Activated CD8-positive, alpha-beta memory T cell treated with anti-CD3 and anti-CD28 coated beads, Interleukin-2, amount 10 ng/mL, durations not matched to agents 7 days and 5 days (primary cell): ENCODE results near the gene ZBTB32. TPM values are rescaled to one million over a fixed set of nuclear protein-coding genes. Genes with fewer than 3 reads are reported as not detected.

Experiments used
- ATAC-seq: fragments of 150-1000 bp; cut with Tn5 transposase; one replicate; pipeline ENCODE4 v1.10.0; 2021; ENCODE audit warnings: moderate library complexity
- CTCF ChIA-PET: fragments of 350-600 bp; sonication (Branson Sonifier 250); formaldehyde crosslinking; loops from one replicate; lab custom pipeline; 2021; ENCODE audit warnings: antibody characterized with exemption; lab: Charles Lee
- DNase-seq: peaks from one replicate; pipeline ENCODE4 v3.0.0-alpha.2; 2020
- H3K27ac Mint-ChIP-seq: one replicate; pipeline ENCODE4 v1.8.0; 2021; ENCODE audit warnings: mild to moderate bottlenecking, mixed read lengths
- H3K27me3 Mint-ChIP-seq: one replicate; pipeline ENCODE4 v1.8.0; 2021; ENCODE audit warnings: mixed read lengths
- H3K36me3 Mint-ChIP-seq: one replicate; pipeline ENCODE4 v1.8.0; 2021; ENCODE audit warnings: mild to moderate bottlenecking, mixed read lengths
- H3K4me1 Mint-ChIP-seq: one replicate; pipeline ENCODE4 v1.8.0; 2021; ENCODE audit warnings: mixed read lengths
- H3K4me3 Mint-ChIP-seq: one replicate; pipeline ENCODE4 v1.8.0; 2021; ENCODE audit warnings: mild to moderate bottlenecking, moderate library complexity, mixed read lengths
- H3K9me3 Mint-ChIP-seq: one replicate; pipeline ENCODE4 v1.8.0; 2022; ENCODE audit warnings: low read depth, mixed read lengths
- total RNA-seq, 2 experiments: library from RNA; stranded (reverse); gene quantifications; one replicate each; pipeline ENCODE4 v1.2.3, GENCODE V29; 2021

Gene ZBTB32
- total RNA-seq, 2 experiments from 2014 or later, result 133 to 185 TPM

DNA sequence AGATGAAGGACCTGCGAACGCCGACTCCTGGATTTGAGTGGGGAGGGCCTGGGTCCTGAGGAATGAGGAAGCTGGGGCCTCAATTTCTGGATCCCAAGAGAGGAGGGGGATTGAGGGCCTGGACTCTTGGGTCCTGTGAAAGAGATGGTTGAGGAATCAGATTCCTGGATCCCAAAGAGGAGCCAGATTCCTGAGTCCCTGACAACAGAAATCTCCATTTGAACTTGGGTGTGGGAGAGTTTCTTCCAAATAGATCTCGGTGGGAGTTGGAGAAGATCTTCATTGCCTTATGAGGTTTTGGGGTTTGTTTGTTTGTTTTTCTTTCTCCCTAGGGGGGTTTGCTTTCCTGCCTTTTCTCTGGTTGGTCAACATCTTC, 41.7 kb downstream of the ZBTB32 start:
- H3K4me3 Mint-ChIP-seq, result peak overlapping the region; percentile 89
- ATAC-seq, result no peak
- no peaks in the 10 kb centered on the region for H3K27me3 Mint-ChIP-seq
- no peaks in the 10 kb centered on the region for H3K9me3 Mint-ChIP-seq
- peaks cover 10% of the 10 kb centered on the region for H3K36me3 Mint-ChIP-seq
- no peak for DNase-seq
- CTCF ChIA-PET, result interaction anchor here (0.6 to 2.7 kb wide), 6 partner anchors 15 to 1341 kb away, joined by 3 to 12 read pairs (median 4); no protein-coding TSS in a partner anchor
- peaks cover 64% of the 10 kb centered on the region for H3K4me1 Mint-ChIP-seq
- peak overlapping the region; percentile 100 for H3K27ac Mint-ChIP-seq

DNA sequence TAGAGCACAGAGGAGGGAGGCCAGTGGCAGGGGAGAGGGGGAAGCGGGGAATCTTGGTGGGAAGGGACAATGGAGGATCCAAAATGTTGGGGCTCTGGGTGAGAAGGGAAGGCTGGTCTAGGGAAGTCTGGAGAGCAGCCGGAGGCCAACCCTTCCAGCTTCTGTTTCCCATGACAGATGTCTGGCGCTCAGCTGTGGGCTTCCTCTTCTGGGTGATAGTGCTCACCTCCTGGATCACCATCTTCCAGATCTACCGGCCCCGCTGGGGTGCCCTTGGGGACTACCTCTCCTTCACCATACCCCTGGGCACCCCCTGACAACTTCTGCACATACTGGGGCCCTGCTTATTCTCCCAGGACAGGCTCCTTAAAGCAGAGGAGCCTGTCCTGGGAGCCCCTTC, 42.2 kb downstream of the ZBTB32 start:
- CTCF ChIA-PET, result interaction anchor here (2.2 to 2.7 kb wide), 2 partner anchors 11 to 52 kb away, joined by 5 to 12 read pairs; partner anchors contain the start of gene PROSER3
- H3K27ac Mint-ChIP-seq, result peak overlapping the region; percentile 100
- no peaks in the 10 kb centered on the region for H3K27me3 Mint-ChIP-seq
- no peaks in the 10 kb centered on the region for H3K9me3 Mint-ChIP-seq
- H3K4me3 Mint-ChIP-seq, result peak overlapping the region; percentile 89
- H3K36me3 Mint-ChIP-seq, result peaks cover 10% of the 10 kb centered on the region
- ATAC-seq, result no peak
- DNase-seq, result no peak
- peaks cover 64% of the 10 kb centered on the region for H3K4me1 Mint-ChIP-seq

DNA sequence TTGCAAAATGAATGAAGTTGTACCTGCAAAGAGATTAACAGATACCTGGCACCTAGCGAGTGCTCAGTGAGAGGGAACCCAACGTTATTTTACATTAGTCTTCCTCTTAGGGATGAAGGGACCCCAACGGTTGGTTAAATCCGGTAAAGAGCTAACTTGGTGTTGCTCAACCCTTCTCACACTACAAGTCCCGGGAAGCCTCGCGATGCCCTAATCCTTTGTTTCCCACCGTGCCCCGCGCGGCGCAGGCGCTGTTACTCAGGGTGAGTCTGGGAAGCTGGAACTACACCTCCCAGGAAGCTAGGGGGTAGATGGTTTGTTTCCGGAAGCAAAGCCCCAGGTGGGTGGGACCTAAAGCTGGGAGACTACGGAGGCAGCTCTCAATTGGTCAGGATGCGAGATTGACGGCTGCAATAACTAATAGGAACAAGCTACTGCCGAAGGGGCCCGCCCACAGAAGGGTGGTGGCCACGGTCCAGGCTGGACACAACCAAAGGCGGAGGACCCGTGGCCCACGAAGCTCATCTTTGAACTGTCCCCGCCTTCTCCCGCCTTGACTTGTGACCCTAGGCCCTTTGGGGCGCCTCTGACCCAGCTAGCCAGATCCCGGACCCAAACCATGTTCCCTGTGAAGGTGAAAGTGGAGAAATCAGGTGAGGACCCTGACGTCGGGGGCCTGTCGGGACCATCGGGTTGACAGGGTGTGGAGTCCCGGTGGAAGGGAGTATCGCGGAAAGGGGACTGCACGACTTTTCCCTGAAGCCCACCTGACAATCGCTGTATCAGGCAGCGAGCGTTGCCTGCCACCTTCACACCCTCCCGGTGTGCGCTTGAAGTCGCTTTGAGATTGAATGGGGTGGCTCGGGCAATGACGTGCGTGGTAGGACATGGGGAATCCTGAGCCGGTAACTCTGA, 44.0 kb downstream of the ZBTB32 start, which contains the start of gene LIN37:
Gene LIN37, plus strand, starts transcription at position 471 of the 915 bp plus-strand sequence. Its CDS starts 149 bp downstream, at position 620.
- DNase-seq, result peak; percentile 100

DNA sequence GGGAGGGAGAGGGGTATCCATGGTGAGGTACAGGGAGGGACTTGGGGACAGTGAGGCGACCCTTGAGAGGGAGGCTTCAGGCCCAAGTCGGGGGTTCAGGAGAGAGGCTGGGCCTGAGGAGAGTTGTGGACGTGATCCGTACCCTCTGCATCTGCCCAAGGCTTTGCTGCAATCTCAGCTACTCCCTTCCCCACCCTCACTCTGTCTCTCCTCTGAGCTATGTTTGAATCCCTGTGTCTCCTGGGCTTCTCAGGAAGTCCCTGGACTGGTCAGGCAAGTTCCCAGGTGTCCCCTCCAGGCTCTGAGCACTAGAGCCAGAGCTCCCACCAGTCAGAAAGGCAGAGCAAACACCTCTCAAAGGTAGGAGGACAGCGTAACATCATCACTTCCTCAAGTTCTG, 45.8 kb downstream of the ZBTB32 start:
- CTCF ChIA-PET, result no interaction called here
- H3K9me3 Mint-ChIP-seq, result no peaks in the 10 kb centered on the region
- no peak overlapping the region for H3K4me3 Mint-ChIP-seq
- H3K27ac Mint-ChIP-seq, result no peak overlapping the region
- no peaks in the 10 kb centered on the region for H3K36me3 Mint-ChIP-seq
- no peaks in the 10 kb centered on the region for H3K27me3 Mint-ChIP-seq
- peaks cover 40% of the 10 kb centered on the region for H3K4me1 Mint-ChIP-seq
- DNase-seq (peak; percentile 37), ATAC-seq (no peak)

More for the DNA sequence above, 44.0 kb downstream of the ZBTB32 start, which contains the start of gene LIN37:
- Mint-ChIP-seq H3K4me1 (peaks cover 52% of the 10 kb centered on the region), H3K27me3 (no peaks in the 10 kb centered on the region), H3K27ac (peak within 1 kb of the TSS; percentile 96), H3K36me3 (peaks cover 4% of the 10 kb centered on the region), H3K4me3 (peak within 1 kb of the TSS; percentile 96), H3K9me3 (no peaks in the 10 kb centered on the region)
- peak; percentile 77 for ATAC-seq
- CTCF ChIA-PET, result interaction anchor here (0.8 to 2.2 kb wide), 11 partner anchors 8 to 184 kb away, joined by 3 to 9 read pairs (median 5); partner anchors contain the start of gene PROSER3

DNA sequence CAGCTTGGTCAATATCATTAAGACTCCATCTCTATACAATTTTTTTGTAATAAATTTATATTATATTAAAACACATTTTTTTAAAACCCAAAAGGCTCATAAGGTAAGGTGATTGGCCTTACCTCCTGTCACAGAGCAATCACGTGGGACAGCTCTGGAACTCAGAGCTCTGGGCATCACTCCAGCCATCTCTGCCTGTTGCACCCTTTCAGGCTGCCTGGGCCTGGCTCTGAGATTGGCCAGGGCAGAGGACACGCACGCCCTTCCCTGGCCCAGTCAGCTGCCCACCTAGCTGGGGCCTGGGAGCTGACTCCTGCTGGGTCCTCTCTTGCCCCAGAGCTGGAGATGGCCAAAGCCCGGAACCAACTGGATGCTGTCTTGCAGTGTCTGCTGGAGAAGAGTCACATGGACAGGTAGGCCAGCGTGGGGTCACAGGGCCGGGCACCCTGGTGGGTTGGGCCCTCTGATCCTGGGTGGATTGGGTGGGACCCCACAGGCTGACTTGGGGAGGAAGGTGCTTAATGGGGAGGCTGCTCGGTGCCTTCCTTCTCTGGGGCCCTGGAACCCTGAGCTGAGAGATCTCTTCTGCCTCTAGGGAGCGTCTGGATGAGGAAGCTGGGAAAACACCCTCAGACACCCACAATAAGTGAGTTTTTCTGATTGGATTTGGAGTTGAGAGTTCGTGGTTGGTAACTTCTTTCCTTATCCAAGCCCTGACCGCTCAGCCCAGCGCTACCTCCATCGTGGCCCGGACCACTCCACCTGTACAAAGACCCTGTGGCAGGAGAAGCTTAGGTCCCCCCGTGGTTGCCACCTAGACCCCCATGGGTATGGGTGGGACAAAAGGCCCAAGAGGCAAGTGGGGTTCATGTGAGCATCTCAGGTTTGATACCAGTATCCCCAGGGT, 47.7 kb downstream of the ZBTB32 start:
- peaks cover 35% of the 10 kb centered on the region for H3K4me1 Mint-ChIP-seq
- no peaks in the 10 kb centered on the region for H3K27me3 Mint-ChIP-seq
- ATAC-seq (no peak), DNase-seq (peak; percentile 38)
- H3K36me3 Mint-ChIP-seq, result peaks cover 4% of the 10 kb centered on the region
- no peaks in the 10 kb centered on the region for H3K9me3 Mint-ChIP-seq
- CTCF ChIA-PET, result interaction anchor here (1.0 kb wide), 1 partner anchor 12 kb away, joined by 3 read pairs; no protein-coding TSS in a partner anchor
- no peak overlapping the region for H3K4me3 Mint-ChIP-seq
- no peak overlapping the region for H3K27ac Mint-ChIP-seq

DNA sequence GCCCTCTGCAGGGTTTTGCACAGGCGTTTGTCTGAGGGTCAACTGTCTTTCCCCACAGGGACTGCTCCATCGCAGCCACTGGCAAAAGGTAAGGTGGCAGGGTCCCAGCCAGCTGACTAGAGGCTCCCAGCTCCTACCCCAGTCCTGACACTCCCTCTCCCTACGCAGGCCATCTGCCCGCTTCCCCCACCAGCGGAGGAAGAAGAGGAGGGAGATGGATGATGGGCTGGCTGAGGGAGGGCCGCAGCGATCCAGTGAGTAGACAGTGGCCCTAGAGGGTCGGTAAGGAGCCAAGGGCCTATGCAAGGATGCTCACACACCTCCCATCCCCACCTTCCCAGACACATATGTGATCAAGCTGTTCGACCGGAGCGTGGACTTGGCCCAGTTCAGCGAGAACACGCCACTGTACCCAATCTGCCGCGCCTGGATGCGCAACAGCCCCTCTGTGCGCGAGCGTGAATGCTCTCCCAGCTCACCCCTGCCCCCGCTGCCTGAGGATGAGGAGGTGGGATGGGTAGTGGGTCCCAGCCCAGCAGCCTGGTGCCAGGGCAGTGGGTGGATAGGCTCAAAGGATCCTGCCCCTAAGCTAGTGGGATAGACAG, 48.5 kb downstream of the ZBTB32 start:
- no peak overlapping the region for H3K4me3 Mint-ChIP-seq
- CTCF ChIA-PET, result no interaction called here
- no peaks in the 10 kb centered on the region for H3K9me3 Mint-ChIP-seq
- H3K27me3 Mint-ChIP-seq, result no peaks in the 10 kb centered on the region
- H3K27ac Mint-ChIP-seq, result no peak overlapping the region
- peak; percentile 41 for DNase-seq
- ATAC-seq, result no peak
- peaks cover 5% of the 10 kb centered on the region for H3K36me3 Mint-ChIP-seq
- H3K4me1 Mint-ChIP-seq, result peaks cover 36% of the 10 kb centered on the region

DNA sequence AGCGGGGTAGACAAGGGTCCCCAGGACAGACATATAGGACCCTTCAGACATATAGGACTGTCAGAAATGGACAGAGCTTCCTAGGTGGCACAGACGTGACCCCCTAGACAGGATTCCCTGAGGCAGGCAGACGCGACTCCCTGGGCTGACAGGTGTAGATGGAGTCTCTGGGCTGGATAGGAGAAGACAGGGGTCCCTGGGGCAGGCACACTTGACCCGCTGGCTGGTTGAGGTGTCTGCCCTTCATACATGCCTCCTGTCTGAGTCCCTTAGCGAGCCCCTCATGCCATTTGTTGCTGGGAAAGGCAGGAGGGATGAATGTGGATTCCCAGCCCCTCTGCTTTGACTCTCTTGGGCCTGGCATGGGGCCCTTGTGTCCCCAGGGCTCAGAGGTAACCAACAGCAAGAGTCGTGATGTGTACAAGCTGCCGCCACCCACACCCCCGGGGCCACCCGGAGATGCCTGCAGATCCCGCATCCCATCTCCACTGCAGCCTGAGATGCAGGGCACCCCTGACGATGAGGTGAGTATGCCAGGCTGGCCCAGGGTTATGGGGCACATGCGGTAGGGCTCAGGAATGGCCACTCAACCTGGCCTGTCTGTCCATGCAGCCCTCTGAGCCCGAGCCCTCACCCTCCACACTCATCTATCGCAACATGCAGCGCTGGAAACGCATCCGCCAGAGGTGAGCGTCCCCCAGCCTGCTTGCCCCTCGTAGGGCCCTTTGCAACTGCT, 49.4 kb downstream of the ZBTB32 start:
- DNase-seq (peak; percentile 38), ATAC-seq (no peak)
- H3K27ac Mint-ChIP-seq, result no peak overlapping the region
- CTCF ChIA-PET, result interaction anchor here (0.5 kb wide), 1 partner anchor 61 kb away, joined by 3 read pairs; no protein-coding TSS in a partner anchor
- H3K4me1 Mint-ChIP-seq, result peaks cover 30% of the 10 kb centered on the region
- H3K4me3 Mint-ChIP-seq, result no peak overlapping the region
- peaks cover 6% of the 10 kb centered on the region for H3K36me3 Mint-ChIP-seq
- no peaks in the 10 kb centered on the region for H3K9me3 Mint-ChIP-seq
- no peaks in the 10 kb centered on the region for H3K27me3 Mint-ChIP-seq

DNA sequence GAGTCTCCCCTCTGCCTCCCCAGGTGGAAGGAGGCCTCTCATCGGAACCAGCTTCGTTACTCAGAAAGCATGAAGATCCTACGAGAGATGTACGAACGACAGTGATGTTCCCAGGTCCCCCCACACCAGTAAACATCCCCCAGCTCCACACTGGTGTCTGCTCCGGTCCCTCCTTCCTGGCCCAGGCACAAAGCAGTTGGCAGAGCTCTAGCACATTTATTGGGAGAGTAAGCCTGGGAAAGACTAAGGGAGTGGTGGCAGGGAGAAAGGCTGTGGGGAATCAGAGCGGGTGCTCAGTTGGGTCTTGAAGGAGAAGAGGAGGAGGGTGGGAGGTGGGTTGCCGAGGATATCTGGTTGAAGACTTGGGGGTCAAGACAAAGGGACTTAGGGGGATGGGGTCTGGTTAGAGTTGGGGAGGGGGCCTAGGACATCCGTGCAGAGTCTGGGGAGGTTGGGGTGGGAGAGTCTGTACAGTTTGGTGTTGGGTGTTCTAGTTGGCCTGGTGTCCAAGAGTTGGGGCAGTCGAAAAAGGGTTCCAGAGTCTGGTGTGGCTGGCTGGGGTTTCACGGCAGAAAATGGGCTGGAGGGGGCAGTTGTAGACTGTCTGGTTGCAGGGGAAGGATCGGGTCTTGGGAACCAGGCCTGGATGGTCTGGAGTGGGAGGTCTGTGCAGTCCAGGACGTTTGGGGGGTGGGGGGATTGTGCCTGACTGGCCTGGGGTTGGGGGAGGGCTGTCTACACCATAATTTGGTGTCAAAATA, 50.2 kb downstream of the ZBTB32 start:
- Mint-ChIP-seq H3K27me3 (no peaks in the 10 kb centered on the region), H3K4me3 (no peak overlapping the region)

DNA sequence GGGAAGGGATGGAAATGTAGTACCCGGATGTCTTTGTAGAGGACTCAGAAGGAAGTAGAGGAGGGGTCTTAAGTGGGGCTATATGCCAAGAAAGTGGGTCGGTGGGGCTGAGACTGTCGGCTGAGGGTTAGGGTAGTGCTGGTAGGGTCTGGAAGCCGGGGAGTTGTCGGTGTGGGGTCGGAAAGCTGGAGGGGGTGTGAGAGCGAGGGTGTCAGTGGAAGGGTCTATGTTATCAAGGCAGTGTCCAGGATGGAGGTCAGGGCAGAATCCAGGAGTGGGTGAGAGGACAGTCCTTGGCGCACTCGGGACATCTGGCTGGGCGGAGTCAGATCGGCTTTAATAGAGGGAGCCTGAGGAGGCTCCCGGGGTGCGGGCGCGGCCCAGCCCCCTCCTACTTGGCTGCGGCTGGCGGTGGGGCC, 50.8 kb downstream of the ZBTB32 start:
- CTCF ChIA-PET, result no interaction called here
- DNase-seq, result no peak
- H3K4me1 Mint-ChIP-seq, result peaks cover 31% of the 10 kb centered on the region
- no peak overlapping the region for H3K27ac Mint-ChIP-seq
- no peak for ATAC-seq
- no peaks in the 10 kb centered on the region for H3K27me3 Mint-ChIP-seq
- H3K9me3 Mint-ChIP-seq, result no peaks in the 10 kb centered on the region
- no peak overlapping the region for H3K4me3 Mint-ChIP-seq
- H3K36me3 Mint-ChIP-seq, result peaks cover 15% of the 10 kb centered on the region

More for the DNA sequence above, 50.2 kb downstream of the ZBTB32 start:
- H3K4me1 Mint-ChIP-seq, result peaks cover 33% of the 10 kb centered on the region
- CTCF ChIA-PET, result interaction anchor here (0.5 kb wide), 1 partner anchor 62 kb away, joined by 3 read pairs; no protein-coding TSS in a partner anchor
- H3K9me3 Mint-ChIP-seq, result no peaks in the 10 kb centered on the region
- no peak for ATAC-seq
- no peak overlapping the region for H3K27ac Mint-ChIP-seq
- peak; percentile 37 for DNase-seq
- H3K36me3 Mint-ChIP-seq, result peaks cover 10% of the 10 kb centered on the region

DNA sequence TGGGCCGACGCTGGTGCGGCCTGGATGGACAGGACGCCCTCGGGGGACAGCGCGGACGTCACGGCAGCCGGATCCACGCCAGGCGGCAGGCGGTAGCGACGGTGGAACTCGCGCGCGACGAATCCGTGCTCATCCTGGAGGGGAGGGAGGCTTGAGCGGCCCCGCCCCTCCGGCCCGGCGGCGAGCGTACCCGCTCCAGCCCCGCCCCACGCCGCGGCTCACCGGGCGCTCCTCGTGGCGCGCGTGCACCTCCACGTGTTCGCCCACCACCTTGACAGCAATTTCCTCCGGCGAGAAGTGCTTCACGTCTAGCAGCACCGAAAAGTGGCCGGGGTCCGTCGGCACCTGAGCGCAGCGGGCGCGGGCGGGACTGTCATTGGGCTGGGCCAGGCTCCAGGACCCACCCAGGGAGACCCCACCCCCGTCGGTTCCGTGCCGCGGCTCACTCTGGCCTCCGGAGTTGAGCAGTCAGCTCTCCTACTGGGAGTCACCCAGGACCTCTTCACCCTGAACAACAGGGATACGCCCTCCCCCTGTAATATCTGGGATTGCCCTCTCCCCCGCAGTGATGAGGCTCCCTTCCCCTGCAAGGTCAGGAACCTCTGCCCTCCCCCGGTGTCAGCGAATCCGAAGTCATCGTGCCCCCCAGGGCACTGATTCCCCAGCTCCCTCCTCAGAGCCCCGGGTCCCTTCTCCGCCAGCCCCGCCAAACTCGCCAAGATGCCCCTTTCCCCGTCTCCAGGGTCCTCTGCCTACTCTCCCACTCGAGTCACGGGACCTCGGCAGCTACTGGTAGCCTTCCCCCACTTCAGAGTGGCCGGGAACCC, 51.4 kb downstream of the ZBTB32 start:
- Mint-ChIP-seq H3K4me3 (peak overlapping the region; percentile 17), H3K36me3 (peaks cover 21% of the 10 kb centered on the region), H3K4me1 (peaks cover 29% of the 10 kb centered on the region), H3K27me3 (no peaks in the 10 kb centered on the region), H3K9me3 (no peaks in the 10 kb centered on the region), H3K27ac (no peak overlapping the region)
- DNase-seq (peak; percentile 64), ATAC-seq (no peak)
- CTCF ChIA-PET, result interaction anchor here (1.3 kb wide), 1 partner anchor 37 kb away, joined by 3 read pairs; no protein-coding TSS in a partner anchor
